Suprapubic skin (tissue), 4 donors: ENCODE data around the gene KIF20A. TPM values are rescaled to one million over a fixed set of nuclear protein-coding genes. Genes with fewer than 3 reads are reported as not detected.

Experiments
- DNase-seq, 2 donors: peaks; one replicate each; pipeline ENCODE4 v3.0.0-alpha.2; 2019; ENCODE audit warnings: low spot score in 2 of 2
- H3K27ac ChIP-seq: fragments of 200-600 bp; sonication (generic); one replicate; pipeline ENCODE4 v1.5.1; 2019
- H3K27me3 ChIP-seq: fragments of 200-600 bp; sonication (generic); one replicate; pipeline ENCODE4 v1.5.1; 2019
- H3K36me3 ChIP-seq: fragments of 200-600 bp; sonication (generic); one replicate; pipeline ENCODE4 v1.5.1; 2019
- H3K4me1 ChIP-seq: fragments of 200-600 bp; sonication (generic); one replicate; pipeline ENCODE4 v1.5.1; 2019
- H3K4me3 ChIP-seq: fragments of 200-600 bp; sonication (generic); one replicate; pipeline ENCODE4 v1.5.1; 2019; ENCODE audit warnings: mild to moderate bottlenecking
- H3K9me3 ChIP-seq: fragments of 200-600 bp; sonication (generic); one replicate; pipeline ENCODE4 v1.5.1; 2019
- EP300 ChIP-seq: sonication (generic); formaldehyde crosslinking; IDR thresholded peaks from one replicate; pipeline ENCODE4 v1.6.1; 2017; ENCODE audit warnings: antibody characterized with exemption
- POLR2A ChIP-seq, 2 donors: fragments of 450-650 bp; IDR thresholded peaks; one replicate each; pipeline ENCODE4 v1.6.1; 2017; ENCODE audit warnings: antibody characterized with exemption in 2 of 2, mild to moderate bottlenecking in 2 of 2, moderate library complexity in 2 of 2
- POLR2AphosphoS5 ChIP-seq, 3 donors: sonication (generic); formaldehyde crosslinking; IDR thresholded peaks; one replicate each; pipeline ENCODE4 v1.6.1; 2017; ENCODE audit warnings: antibody characterized with exemption in 3 of 3
- WGBS: methylation state at CpG from one replicate; pipeline ENCODE4 v1.1.5; 2018; 5-methylcytosine and 5-hydroxymethylcytosine counted together
- total RNA-seq, 4 donors: library from RNA; depleted of rRNA; stranded (reverse); fragments of >200 nt; gene quantifications; one replicate each; pipeline ENCODE4 v1.1.0, GENCODE V29; 2016
- TF ChIP-seq, protein P1 (sequence below), 2 donors: fragments of 200-600 bp in 1 of 2; fragments of 450-650 bp in 1 of 2; sonication (generic) in 1 of 2; IDR thresholded peaks; one replicate each; pipeline ENCODE4 v1.5.1; 2016 to 2019; ENCODE audit warnings: antibody characterized with exemption in 2 of 2, mild to moderate bottlenecking in 1 of 2, moderate library complexity in 1 of 2

Gene KIF20A
- total RNA-seq, 4 donors from 2014 or later = 2.1 to 7.7 (median 5.1) TPM

DNA sequence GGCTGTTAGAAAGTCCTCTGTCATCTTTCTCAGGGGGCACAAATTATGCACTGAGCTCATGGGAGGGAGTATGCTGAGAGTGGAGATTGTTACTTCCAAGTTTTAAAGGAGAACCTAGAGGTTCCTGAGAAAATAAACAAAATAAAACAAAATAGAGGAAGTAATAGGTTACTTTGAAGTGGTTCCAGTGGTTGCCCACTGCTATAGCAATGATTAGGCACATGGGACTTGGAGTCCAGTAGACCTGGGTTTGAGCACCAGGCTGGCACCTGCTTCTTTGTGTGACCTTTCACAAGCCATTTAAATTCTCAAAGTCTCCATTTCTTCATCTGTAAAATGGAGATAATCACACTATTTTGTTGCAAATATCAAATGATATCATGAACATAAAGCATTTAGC, 48.0 kb downstream of the KIF20A start:
- Histone ChIP-seq H3K4me1 (peaks cover 7% of the 10 kb centered on the region), H3K4me3 (no peak overlapping the region), H3K27me3 (no peaks in the 10 kb centered on the region), H3K27ac (no peak overlapping the region), H3K9me3 (no peaks in the 10 kb centered on the region), H3K36me3 (no peaks in the 10 kb centered on the region)
- DNase-seq = no peak
- TF ChIP-seq POLR2A (IDR thresholded peaks at IDR 0.05) = no peak
- TF ChIP-seq EP300 = no peak
- no peak for TF ChIP-seq POLR2AphosphoS5 (IDR thresholded peaks at IDR 0.05)
- TF ChIP-seq, protein P1, sequence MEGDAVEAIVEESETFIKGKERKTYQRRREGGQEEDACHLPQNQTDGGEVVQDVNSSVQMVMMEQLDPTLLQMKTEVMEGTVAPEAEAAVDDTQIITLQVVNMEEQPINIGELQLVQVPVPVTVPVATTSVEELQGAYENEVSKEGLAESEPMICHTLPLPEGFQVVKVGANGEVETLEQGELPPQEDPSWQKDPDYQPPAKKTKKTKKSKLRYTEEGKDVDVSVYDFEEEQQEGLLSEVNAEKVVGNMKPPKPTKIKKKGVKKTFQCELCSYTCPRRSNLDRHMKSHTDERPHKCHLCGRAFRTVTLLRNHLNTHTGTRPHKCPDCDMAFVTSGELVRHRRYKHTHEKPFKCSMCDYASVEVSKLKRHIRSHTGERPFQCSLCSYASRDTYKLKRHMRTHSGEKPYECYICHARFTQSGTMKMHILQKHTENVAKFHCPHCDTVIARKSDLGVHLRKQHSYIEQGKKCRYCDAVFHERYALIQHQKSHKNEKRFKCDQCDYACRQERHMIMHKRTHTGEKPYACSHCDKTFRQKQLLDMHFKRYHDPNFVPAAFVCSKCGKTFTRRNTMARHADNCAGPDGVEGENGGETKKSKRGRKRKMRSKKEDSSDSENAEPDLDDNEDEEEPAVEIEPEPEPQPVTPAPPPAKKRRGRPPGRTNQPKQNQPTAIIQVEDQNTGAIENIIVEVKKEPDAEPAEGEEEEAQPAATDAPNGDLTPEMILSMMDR (IDR thresholded peaks at IDR 0.05) = no peak

DNA sequence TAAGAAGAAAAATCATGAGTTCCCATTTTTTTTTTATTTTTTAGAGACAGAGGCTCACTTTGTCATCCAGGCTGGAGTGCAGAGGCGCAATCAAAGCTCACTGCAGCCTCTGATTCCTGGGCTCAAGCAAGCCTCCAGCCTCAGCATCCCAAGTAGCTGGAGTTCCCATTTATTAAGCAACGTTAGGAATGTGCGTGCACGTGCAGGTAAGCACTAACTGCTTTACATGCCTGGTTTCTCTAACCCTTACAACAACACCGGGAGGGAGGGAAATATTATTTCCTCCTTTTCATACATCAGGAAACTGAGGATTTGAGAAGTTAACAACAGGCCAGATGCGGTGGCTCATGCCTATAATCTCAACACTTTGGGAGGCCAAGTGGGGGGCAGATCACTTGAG, 50.5 kb downstream of the KIF20A start:
- H3K36me3 ChIP-seq = no peaks in the 10 kb centered on the region
- TF ChIP-seq EP300 (no peak), POLR2A (IDR thresholded peaks at IDR 0.05) (no peak), POLR2AphosphoS5 (IDR thresholded peaks at IDR 0.05) (no peak)
- TF ChIP-seq, protein P1 (IDR thresholded peaks at IDR 0.05) = no peak
- no peak for DNase-seq
- H3K27me3 ChIP-seq = no peaks in the 10 kb centered on the region
- no peaks in the 10 kb centered on the region for H3K9me3 ChIP-seq
- H3K4me1 ChIP-seq = peaks cover 7% of the 10 kb centered on the region
- H3K4me3 ChIP-seq = no peak overlapping the region
- WGBS = 78% methylated on average over 6 of the region's 6 CpGs
- H3K27ac ChIP-seq = no peak overlapping the region

DNA sequence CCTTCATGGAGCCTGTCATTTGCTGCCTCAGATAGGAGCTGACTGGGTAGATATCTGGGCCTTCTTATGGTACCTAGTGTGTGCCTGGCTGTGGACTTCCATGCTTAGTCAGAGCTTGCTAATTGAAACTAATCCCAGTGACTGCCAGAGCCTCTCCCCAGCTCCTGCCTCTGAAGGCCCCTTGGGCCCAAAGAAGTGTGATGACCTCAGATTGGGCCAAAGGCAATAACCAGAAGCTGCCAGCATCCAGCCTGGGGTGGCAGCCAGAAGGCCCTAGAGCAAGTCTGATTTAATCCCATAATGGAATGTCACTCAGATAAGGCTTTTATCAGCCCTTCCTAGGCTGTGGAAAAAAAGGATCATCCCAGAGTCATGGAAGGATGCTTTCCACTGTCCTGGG, 51.3 kb downstream of the KIF20A start:
- TF ChIP-seq POLR2AphosphoS5 (IDR thresholded peaks at IDR 0.05) = no peak
- TF ChIP-seq, protein P1 (IDR thresholded peaks at IDR 0.05) = no peak
- TF ChIP-seq POLR2A (IDR thresholded peaks at IDR 0.05) = no peak
- TF ChIP-seq EP300 = no peak
- Histone ChIP-seq H3K36me3 (no peaks in the 10 kb centered on the region), H3K27ac (no peak overlapping the region), H3K9me3 (no peaks in the 10 kb centered on the region), H3K4me3 (no peak overlapping the region), H3K4me1 (peaks cover 7% of the 10 kb centered on the region), H3K27me3 (no peaks in the 10 kb centered on the region)
- DNase-seq = no peak

DNA sequence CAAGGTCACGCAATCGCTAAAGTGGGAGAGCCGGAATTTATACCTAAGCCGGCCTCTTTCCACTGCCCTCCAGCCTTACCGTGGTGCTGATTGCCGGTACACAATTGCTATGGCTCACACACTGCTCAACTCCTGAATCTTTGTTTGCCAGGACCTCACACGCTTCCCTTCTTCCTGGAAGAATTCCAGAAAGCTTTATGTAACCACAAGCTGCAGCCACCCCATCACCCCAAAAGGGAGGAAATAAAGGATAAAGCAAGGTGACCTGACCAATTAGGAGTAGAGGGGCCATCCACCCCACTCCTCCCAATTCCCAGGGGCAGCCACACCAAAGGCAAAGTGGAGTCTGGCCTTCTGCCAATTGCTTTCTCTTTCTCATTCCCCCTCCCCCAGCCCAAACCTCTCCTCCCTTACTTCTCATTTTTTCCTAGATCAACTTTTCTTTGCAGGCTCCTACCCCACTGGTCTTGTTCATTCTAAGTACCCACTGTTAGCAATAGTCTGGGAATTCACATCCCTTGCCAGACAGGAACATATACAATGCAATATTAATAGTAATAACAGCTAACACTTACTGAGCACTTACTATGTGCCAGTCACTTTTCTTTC, 52.2 kb downstream of the KIF20A start:
- H3K27ac ChIP-seq = no peak overlapping the region
- H3K9me3 ChIP-seq = no peaks in the 10 kb centered on the region
- H3K4me1 ChIP-seq = peaks cover 7% of the 10 kb centered on the region
- no peaks in the 10 kb centered on the region for H3K36me3 ChIP-seq
- no peak for DNase-seq
- no peak overlapping the region for H3K4me3 ChIP-seq
- no peaks in the 10 kb centered on the region for H3K27me3 ChIP-seq
- 51% methylated on average over 7 of the region's 7 CpGs for WGBS
- TF ChIP-seq, protein P1 (IDR thresholded peaks at IDR 0.05) = no peak
- TF ChIP-seq POLR2A (IDR thresholded peaks at IDR 0.05) (no peak), EP300 (no peak), POLR2AphosphoS5 (IDR thresholded peaks at IDR 0.05) (no peak)

DNA sequence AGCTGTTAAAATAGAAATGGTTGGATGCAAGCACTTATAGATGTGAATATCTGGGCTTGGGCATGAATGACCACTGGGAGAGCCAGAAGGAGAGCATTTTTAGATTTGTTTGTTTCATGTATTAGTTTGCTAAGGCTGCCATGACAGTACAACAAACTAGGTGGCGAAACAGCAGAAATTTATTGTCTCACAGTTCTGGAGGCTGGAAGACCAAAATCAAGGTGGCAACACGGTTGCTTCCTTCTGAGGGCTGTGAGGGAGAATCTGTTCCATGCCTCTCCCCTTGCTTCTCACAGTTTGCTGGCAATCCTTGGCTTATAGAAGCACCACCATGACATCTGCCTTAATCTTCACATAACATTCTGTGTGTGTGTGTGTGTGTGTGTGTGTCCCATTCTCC, 54.4 kb downstream of the KIF20A start:
- whole genome bisulfite sequencing = 80% methylated on average over 2 of the region's 2 CpGs
- TF ChIP-seq, protein P1 (IDR thresholded peaks at IDR 0.05) = no peak
- no peak for TF ChIP-seq POLR2A (IDR thresholded peaks at IDR 0.05)
- TF ChIP-seq POLR2AphosphoS5 (IDR thresholded peaks at IDR 0.05) = no peak
- TF ChIP-seq EP300 = no peak

More for the DNA sequence above, 54.4 kb downstream of the KIF20A start:
- Histone ChIP-seq H3K36me3 (no peaks in the 10 kb centered on the region), H3K4me1 (peaks cover 7% of the 10 kb centered on the region), H3K27ac (no peak overlapping the region), H3K4me3 (no peak overlapping the region), H3K27me3 (peaks cover 1% of the 10 kb centered on the region), H3K9me3 (no peaks in the 10 kb centered on the region)
- no peak for DNase-seq
